HG02571 (cell line): ENCODE data around the gene CPXM2.
A peak's percentile ranks its signal among the peaks of the same experiment; 100 is the strongest.

ENCODE experiments used
- ATAC-seq: cut with Tn5 transposase; IDR thresholded peaks from one replicate; pipeline ENCODE4 v1.9.1; 2021; ENCODE audit warnings: mild to moderate bottlenecking, moderate library complexity; ENCODE audit not compliant: unreplicated experiment

CPXM2 gene

DNA sequence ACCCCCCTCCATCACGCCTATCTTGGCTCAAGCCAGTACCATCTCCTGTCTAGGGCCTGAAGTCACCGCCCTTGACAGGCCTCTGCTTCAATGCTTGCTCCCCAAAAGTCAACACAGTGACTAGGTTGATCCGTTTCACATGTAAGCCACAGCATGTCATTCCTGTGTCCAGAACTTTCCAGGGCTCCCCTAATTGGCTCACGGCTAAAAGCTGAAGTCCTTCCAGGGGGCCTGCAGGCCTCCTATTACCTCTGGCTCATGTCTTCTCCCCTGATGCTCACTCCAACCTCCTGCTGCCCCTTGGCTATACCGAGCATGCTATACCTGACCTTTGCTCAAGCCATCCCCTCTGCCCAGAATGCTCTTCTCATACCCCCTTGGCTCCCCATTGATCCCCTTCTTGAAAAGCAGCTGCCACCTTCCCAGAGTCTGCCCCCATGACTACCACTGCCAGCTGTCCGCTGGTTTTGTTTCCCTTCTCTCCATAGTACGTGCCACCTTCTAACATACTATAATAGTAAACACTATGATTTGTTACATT, 39.1 kb downstream of the CPXM2 start:
- ATAC-seq: no peak

DNA sequence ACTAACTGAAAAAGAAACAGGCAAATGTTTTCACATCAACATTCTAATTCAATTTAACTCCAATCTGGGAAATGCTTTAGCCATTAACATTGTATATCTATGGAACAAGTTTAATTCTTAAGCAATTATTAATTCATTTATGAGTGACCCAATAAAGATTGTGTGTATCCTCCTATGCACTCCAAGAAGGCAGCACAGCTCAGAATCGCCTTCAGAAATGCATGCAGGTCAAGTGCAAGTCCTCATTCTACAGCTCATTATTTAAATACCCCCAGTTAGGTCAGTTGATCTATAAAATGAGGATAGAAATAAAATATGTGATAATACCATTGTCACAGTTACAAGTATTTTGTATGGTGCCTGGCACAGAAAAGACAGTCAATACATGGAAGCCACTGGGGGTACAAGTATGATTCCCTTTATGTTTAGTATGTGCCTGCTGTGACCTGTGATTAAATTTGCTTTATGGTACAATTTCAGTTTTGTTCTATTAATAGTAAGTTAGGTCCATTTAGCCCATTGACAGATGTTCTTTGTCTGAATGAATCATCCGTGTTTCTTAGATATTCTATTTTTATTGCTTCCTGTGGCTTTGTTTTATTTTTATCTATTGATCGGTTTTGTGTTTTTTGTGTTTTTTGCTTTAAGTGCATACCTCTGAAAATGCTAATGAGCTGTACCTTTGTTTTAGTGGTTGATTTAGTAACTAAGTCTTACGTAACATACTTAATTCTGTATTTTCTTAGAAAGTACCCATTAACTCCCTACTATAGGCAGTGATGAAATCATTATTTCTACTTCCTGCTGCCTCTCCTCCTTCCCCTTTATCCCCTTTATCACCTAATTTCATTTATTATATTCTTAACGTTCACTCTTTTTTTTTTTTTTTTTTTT, 42.8 kb downstream of the CPXM2 start:
- ATAC-seq: peak; percentile 58

DNA sequence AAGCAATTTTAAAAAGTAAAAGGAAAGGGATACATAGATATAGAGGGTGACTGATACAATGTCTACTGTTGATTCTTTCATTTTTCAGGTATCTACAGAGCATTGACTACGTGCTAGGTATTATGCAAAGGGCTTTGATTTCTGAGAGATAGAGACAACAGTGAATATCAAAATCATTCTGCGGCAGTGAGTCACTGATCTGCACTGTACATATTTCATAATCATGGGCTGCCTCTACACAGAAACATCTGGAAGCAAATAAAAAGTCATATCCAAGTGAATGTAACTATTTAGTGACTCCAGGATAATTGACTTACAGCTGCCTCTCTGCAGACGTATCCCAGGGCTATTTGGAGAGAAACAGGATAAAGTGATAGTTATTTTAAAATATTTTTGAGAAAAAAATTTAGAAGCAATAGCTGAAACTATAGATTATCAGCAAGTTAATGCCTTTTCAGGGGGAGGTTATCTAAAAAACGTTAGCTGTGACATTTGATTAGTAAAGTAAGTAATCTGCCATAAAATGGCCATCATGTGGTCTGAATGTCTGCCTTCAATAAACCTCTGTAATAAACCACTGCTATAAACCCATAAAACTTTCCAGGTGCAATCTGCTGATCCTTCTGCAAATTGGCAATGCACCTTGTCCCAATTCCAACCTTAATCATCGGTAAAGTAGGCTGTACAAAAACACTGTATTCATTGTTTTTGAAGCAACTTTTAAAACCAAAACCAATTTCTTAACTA, 43.7 kb downstream of the CPXM2 start:
- ATAC-seq: no peak

DNA sequence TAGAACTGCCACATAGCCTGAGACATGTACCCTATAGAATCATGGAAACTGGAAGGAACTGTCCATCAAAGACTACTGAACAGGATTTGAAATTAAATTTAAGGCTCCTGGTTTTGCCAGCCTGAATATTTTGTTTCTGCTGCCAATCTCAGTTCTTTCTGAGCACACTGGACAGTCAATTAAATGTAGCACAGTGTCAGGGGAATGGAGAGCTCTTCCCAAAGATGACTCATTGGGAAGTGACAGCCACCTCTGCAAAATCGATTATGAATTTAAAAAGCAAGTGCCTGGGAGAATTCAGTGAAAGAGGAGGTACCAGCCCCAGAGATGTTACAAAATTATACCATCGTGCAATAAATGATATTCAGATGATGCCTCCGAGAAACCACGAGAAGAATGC, 47.8 kb downstream of the CPXM2 start:
- no peak for ATAC-seq

DNA sequence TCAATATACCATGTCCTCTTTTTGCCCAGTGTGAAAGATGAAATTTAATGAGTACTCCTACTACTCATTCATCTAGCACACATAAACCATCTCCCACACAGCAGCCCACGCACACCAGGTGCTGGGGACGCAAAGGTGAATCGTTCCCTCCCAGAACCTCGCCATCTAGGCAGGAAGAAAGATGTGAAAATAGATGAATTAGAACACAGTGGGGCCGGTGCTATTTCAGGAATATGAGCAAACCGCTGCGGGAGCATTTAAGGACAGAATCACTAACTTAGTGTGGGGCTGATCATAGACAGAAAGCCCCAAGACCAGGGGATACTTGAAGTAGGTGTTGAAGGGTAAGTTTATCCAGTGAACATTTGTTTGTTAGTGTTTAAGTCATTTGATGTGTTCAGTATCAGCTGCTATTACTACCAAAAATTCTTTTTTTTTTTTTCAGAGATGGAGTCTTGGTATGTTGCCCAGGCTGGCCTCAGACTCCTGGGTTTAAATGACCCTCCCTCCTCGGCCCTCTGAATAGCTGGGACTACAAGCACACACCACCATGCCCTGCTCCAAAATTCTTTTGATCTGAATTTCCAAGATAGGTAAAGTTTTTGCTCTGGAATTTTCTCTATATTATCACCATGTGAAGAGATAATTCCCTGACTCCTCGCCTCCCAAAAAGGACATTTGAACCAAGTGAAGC, 48.8 kb downstream of the CPXM2 start:
- ATAC-seq: no peak

DNA sequence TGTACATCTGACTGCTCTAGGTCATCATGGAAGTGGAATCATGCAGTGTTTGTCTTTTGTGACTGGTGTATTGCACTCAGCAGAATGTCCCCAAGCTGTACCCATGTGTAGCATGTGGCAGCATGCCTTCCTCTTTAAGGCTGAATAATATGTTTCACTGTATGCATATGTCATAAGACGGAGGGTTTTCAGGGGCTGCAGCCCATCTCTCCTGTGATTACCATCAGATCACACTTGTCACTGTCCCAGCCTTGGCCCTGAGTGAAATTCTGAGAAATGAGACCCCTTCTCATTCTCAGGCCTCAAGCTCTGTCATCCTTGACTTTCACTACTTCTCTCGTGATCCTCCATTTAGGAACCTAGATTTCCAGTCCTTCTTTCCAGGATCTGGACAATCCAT, 50.0 kb downstream of the CPXM2 start:
- ATAC-seq: no peak

DNA sequence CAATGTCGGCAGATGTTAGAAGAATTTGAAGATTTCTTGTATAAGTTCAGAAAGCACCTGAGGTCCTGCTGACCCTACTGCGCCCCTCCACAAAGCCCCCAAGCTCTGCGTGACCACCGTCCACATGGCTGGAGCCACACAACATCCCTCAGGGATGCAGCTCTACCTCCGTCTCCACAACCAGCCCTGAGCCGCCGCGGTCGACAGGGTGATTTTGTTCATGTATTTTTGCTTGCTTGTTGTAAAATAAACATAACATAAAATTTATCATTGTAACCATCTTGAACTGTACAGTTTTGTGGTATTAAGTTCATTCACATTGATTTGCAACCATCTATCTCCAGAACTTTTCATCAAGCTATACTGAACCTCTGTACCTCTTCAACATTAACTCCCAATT, 50.5 kb downstream of the CPXM2 start:
- ATAC-seq: no peak

DNA sequence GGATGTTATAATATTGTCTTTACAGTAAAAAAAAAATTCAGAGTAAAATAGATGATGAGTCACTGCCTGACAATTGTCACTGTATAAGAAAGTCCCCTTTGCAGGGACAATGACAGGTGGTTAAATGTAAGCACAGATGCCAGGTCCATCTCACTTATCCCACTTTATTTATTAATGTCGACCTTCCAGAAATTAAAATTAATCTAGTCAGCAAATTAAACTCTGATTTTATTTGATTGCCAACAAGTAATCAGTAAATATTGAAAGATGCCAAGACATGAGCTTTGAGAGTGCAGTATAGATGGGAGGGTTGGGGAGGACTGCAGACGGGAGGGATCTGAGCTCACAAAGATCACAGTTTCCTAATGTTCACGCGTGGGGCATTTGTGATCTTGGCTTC, 50.9 kb downstream of the CPXM2 start:
- ATAC-seq: no peak

DNA sequence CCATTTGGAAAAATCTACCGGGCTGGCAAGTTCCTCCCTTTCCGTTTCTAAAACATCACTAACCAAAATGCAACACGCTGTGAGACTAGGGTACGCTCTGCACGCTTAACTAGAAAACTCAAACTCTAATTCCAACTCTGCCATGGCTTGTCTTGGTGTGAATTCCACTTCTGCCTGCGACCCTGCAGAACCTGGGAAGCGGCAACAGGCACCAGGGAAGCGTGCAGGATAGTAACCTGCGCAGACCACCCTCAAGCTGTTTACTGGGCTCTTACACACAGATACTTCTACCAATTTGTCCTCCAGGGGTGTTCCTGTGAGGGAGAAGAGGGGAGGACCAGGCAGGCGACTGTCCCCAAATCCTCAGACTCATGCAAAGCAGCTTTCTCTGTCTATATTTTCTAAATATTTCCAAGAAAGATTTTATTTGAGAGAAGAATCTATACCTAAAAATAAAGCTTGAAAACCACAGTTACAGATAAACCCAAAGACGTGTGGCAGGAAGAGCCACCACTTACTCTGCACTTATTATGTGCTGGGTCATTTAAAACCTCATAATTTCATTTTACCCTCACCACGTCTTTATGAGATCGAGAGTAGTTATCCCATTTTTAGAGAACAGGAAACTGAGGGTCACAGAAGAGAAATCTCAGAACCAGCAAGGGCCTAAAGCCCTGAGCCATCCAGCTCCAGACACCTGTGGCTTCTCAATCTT, 52.9 kb downstream of the CPXM2 start:
- ATAC-seq: no peak

DNA sequence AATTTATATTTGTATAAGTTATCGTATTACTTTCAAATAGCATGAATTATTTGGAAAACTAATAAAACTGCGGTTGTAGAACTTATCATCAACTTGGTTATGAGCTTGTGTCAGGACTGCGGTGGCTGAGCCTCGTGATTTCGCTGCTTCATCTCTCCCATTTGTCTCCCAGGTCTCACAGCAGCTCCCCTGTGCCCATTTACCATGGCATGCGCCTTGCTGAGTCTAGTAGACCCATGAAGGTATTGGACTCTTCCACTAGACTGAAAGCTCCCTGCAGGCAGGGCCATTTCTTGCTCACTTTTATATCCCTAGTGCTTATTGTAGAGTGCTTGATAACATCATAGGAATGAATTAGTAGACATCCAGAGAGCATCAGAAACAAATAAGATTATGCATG, 53.9 kb downstream of the CPXM2 start:
- ATAC-seq: no peak

DNA sequence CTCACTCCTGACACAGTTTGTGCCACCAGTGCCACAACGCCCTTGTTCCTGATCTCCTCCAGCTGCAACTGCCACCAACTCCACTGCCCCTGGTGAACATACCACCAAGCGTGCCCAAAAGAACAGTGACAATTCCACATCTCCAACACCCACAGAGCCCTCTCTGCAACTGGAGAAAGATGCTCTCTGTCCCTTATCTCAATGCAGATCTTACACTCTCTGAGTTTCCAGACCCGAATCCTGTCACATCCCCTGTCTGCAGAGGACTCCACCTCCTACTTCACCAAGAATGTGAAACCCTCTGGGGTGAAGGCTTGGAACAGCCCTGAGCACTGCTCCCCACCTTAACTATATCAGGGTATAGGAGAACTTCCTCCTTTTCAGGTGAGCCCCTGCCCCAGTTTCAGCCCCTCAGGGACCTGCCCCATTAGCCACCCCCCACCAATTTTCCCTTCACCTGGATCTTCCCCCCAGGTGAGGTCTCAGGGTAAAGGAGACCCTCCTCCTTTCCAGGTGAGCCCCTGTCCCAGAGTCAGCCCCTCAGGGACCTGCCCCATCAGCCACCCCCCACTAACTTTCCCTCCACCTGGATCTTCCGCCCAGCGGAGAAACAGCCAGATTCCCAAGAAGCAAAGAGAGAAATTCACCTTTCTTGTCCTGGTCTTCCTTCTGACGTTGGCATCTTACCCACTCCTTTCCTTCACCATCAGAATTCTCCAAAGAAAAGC, 55.0 kb downstream of the CPXM2 start:
- ATAC-seq: no peak

DNA sequence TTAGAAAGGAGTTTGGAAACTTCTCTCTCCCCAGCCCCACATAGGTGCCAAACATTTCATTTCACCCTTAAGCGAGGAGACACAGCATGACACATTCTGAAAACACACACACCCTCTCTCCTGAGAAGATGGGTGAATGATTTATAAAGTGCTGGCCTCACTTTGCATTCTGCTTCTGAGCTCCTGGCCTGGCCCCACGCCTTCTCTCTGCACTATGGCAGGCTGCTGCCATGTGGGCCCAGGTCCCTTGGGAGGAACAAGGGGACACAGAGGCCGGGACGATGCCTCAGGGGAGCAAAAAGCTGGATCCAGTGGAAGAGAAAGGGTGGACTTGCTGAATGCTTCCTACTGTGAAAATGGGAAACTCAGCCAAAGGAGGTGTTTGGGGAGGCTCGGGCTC, 56.0 kb downstream of the CPXM2 start:
- peak; percentile 86 for ATAC-seq

DNA sequence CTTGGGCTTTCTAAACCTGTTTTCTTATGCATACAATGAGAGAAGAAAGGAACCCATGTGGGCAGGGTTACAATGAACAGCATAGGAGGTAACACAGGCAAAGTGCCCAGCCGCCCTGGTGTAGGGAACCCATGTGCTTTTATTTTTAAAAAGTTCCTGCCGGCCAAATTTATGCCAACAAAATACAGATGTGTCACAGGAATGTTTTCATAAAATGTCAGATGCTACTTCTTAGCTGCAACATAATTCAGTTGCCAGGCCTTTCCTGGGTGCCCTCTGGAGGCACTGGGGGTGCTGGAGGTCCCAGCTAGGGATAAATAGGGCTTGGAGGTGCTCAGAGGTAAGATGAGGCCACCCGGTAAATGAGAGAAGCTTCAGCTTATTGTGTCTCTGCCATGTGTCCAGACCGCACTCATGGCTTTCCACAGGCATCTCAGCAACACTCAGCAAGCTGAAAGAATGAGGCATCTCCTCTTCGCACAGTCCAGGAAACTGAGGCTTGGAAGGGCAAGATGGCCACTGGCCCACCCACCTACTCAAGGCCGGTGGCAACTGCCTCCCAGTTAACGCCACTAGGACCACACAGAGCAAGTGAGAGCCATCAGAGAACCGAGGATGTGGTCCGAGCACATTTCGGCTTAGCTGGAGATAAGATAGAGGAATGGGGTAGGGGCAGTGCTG, 58.3 kb downstream of the CPXM2 start:
- ATAC-seq: no peak

DNA sequence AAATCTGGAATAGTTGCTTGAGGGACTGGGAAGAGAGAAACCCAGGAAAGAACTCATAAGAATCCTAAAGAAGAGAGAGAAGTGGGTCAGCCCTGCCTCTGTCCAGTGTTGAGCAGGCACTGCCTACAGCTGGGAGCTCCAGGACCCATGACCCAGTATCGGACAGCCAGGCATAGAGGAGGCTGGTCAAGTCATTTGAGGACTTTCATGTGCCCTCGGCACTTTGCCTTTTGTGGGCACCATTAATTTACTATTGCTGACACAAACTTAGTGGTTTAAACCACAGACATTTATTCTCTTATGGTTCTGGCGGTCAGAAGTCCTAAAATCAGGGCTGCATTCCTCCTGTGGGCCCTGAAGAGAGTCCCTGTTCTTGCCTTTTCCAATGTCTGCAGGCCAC, 60.3 kb downstream of the CPXM2 start:
- no peak for ATAC-seq

DNA sequence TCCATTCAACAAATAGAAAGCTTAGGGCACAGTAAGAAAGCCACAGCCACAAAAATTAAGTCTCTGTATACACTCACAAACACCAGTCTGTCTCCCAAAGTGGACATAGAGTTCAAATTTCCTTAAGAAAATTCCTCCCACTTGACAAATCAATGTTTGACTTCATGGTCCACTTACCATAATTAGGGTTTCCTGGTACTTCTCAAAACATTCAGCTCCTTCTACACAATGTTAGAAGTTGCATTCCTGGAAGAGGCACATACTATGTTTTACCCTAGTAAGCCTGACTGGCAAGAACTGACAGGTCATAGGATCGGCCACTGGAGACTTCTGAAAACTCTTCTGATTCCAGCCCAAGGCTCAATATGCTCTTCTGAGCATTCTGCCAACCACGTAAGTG, 70.5 kb downstream of the CPXM2 start:
- no peak for ATAC-seq

DNA sequence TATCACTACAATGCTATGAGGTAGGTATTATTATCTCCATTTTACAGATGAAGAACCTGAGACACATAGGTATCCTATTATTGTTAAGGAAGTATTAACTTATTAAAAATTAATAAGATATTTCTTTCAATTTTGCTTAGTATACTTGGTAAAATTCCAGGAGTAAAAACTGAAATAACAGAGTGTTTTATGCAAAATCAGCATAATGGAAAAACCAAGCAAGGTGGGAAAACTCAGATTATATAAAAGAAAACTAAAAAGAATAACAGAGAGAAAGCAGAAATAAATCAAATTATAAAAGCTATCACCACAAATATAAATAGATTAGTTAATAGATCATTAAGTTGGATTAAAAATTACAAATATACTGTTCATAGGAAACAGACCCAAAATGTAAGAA, 82.0 kb downstream of the CPXM2 start:
- ATAC-seq: no peak

DNA sequence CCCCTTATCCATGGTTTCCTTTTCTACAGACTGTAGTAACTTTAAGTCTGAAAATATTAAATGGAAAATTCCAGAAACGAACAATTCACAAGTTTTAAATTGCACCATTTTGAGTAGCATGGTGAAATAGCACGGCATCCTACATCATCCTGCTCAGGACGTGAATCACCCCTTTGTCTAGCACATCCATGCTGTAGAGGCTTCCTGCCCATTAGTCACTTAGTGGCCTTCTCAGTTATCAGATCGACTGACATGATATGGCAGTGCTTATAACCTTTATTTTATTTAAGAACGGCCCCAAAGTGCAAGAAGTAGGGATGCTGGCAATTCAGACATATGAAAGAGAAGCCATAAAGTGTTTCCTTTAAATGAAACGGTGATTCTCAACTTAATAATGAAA, 82.7 kb downstream of the CPXM2 start:
- ATAC-seq: no peak

DNA sequence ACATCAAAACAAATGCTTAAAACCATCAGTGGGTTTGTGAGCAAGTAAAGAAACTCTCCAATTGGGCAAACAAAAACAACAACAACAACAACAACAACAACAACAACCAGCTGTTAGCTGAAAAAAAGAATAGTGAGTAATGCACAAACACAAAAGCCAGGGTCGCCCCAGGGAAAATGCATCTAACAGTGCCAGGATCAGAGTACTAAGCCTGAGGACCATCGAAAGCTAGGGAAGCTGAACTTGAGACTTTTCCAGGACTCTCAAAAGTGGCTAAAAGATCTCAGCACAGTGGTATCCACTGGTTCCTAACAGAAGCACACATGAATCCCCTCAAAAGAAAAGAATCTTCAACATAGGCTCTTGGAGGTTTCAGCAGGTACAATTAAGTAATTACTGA, 83.3 kb downstream of the CPXM2 start:
- ATAC-seq: no peak

DNA sequence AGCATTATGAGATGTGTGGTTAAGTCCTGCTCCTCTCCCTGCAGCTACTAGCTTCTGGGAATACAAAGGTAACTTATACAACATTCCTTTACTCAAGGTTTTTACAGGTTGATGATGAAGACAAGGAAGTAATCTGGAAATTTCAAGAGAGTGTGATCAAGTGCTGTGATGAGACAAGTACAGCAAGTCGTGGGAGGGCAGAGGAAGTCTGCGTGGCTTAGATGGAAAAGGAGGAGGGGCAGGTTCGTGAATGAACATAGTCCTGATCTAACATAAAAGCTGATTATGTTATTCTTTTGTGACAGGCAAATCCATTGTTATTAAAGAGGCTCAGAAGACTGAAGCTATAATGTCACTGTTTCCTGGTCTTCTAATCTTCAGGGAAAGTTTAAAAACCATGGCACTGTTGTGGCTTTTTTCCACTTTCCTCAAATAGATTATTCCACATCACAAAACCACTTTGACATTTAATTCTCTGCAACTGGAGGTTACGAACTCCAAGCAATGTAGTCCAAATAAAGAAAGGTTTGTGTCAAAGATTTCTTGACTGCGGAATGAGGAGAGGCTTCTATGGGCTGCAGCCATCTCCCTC, 84.1 kb downstream of the CPXM2 start:
- no peak for ATAC-seq
